Bronchial epithelial cell (primary cell): ENCODE data around the gene FIBCD1. TPM values are rescaled to one million over a fixed set of nuclear protein-coding genes. Genes with fewer than 3 reads are reported as not detected.

Experiments
- DNase-seq: peaks from one replicate; pipeline ENCODE4 v3.0.0-alpha.2; 2010; ENCODE audit warnings: low read depth
- FAIRE-seq: peaks from 2 replicates; lab custom pipeline; 2011; peaks lifted over from hg19 to GRCh38; lab: Jason Lieb, UNC
- H3K27me3 ChIP-seq: 2 replicates; pipeline ENCODE4 v1.5.1; 2011; ENCODE audit warnings: low read length; ENCODE audit not compliant: control insufficient read depth, insufficient read depth
- H3K36me3 ChIP-seq: 2 replicates; pipeline ENCODE4 v1.5.1; 2011; ENCODE audit warnings: low read length; ENCODE audit not compliant: control insufficient read depth, insufficient read depth
- H3K4me3 ChIP-seq: 2 replicates; pipeline ENCODE4 v1.5.1; 2011; ENCODE audit warnings: mild to moderate bottlenecking, low read depth, low read length, control low read depth
- total RNA-seq: library from RNA; depleted of rRNA; stranded (reverse); fragments of >200 nt; gene quantifications from 2 replicates; pipeline ENCODE4 v1.2.1, GENCODE V29; 2014
- TF ChIP-seq, protein P1 (sequence below): IDR thresholded peaks from 2 replicates; pipeline ENCODE4 v1.5.1; 2011; ENCODE audit warnings: mild to moderate bottlenecking, moderate library complexity, low read length, control low read depth, inconsistent platforms; ENCODE audit not compliant: insufficient read depth, severe bottlenecking

FIBCD1 gene
- total RNA-seq, 1 donor from 2014 or later: 0.26 TPM

DNA sequence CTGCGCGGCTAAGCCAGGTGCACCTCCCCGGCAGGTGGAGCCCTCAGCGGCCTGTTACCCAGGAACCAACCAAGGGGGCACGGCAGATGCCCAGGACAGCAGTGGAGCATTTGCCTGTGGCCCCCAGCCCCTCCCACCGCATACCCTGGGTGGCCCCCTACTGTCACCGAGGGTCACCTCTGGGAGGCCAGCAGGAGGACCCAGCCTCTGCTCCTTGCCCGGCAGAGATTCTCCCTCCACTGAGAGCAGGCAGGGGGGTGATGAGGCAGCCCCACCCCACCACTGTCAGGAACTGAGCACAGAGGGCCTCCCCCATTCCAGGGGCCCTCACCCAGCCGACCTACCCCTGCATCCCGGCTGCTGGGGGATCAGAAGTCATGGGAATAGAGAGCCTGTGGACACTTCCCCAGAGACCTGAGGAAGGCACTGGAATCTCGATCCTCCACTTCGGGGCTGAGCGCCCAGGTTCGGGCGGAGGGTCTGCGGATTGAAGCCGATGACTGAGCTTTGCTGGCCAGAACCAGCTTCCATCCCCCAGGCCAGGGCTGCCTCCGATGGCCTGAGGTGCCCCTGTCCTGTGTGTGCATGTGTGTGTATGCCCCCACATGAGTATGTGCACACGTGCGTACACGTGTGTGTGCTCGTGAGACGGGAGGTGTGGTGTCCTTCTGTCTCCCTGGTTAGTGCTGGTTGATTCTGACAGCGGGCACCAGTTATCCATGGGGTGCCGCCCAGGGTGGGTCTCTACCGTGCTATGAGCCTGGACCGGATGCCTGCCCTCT, 42.6 kb downstream of the FIBCD1 start, which contains the start of gene QRFP:
Gene QRFP, minus strand, starts transcription at position 580 of the 782 bp plus-strand sequence. CDS start 2,974 bp downstream, outside the sequence.
- H3K4me3 ChIP-seq: no peak within 1 kb of the TSS
- TF ChIP-seq, protein P1, sequence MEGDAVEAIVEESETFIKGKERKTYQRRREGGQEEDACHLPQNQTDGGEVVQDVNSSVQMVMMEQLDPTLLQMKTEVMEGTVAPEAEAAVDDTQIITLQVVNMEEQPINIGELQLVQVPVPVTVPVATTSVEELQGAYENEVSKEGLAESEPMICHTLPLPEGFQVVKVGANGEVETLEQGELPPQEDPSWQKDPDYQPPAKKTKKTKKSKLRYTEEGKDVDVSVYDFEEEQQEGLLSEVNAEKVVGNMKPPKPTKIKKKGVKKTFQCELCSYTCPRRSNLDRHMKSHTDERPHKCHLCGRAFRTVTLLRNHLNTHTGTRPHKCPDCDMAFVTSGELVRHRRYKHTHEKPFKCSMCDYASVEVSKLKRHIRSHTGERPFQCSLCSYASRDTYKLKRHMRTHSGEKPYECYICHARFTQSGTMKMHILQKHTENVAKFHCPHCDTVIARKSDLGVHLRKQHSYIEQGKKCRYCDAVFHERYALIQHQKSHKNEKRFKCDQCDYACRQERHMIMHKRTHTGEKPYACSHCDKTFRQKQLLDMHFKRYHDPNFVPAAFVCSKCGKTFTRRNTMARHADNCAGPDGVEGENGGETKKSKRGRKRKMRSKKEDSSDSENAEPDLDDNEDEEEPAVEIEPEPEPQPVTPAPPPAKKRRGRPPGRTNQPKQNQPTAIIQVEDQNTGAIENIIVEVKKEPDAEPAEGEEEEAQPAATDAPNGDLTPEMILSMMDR: peak; percentile 19
- FAIRE-seq (no peak), DNase-seq (no peak)
- H3K27me3 ChIP-seq: peaks cover 11% of the 10 kb centered on the region
- no peaks in the 10 kb centered on the region for H3K36me3 ChIP-seq

DNA sequence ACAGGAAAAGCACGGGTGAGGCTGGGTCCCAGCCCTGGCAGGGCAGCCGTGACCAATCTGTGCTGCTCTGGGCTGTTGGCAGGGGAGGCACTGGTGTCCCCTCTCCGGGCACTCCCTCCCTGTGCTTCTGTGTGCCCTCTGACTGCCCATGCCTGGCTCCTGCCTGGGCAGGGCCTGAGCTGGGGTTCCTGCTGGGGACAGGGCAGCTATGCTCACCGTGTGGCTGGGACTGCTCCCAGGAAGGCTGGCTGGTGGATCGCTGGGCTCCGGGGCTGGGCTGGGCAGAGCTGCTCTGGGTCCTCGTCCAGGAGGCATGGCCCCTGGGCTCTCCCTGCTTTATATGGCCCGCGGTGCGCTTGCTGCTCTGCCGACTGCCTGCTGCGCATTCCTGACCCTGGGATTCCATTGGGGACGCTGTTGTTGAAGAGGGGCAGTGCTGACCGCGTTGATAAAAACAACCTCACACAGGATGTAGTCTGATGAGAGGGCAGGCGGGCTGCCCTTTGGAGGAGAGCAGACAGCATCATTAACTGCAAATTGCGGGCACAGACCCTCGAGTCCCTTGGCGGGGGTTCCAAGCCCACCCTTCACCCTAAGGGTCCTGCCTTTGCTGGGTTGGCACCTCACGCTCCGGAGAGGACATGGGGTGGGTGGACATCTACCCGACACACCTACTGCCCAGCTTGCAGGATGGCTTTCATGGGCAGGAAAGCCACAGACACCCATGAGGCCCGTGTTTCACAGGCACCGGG, 43.4 kb downstream of the FIBCD1 start:
- H3K36me3 ChIP-seq: no peaks in the 10 kb centered on the region
- H3K27me3 ChIP-seq: peaks cover 11% of the 10 kb centered on the region
- TF ChIP-seq, protein P1: no peak
- DNase-seq (no peak), FAIRE-seq (no peak)
- H3K4me3 ChIP-seq: no peak overlapping the region

DNA sequence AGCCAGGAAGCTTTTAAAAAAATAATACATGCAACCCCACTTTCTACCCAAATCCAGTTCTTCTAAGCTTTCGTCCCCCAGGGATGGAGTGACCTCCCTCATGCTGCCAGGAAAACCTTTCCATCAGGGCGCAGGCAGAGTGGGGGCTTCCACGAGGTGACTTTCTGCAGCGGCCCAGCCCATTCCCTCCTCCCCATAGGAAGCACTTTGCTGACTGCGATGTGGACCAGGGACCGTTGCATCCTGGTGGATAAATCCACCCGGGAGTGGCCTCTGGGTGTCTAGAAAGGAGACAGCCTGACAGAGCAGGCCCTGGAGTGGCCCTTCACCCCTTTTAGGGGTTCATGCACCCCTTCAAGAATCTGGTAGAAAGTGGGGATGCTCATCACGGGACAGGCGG, 44.0 kb downstream of the FIBCD1 start:
- FAIRE-seq (no peak), DNase-seq (no peak)
- Histone ChIP-seq H3K36me3 (peaks cover 2% of the 10 kb centered on the region), H3K27me3 (peaks cover 8% of the 10 kb centered on the region), H3K4me3 (no peak overlapping the region)
- TF ChIP-seq, protein P1: no peak

DNA sequence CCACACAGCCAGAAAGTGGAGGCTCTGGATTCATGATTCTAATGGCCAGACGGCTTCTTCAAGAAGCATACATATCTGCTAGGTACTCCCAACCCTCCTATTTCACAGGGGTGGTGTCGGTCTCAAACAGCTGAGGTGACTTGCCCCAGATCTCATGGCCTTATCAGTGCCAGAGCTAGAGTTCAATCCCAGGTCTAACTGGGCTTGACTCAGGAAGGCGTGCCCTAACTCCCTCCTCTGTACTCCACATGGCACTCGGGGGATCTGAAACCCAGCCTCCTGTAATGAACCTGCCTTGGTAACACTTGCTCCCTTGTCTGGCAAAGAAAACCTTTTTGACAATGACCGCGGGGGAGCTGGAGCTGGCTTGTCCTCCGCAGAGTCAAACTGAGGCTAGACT, 44.5 kb downstream of the FIBCD1 start:
- TF ChIP-seq, protein P1: no peak
- H3K36me3 ChIP-seq: peaks cover 2% of the 10 kb centered on the region
- no peak overlapping the region for H3K4me3 ChIP-seq
- DNase-seq: no peak
- peaks cover 7% of the 10 kb centered on the region for H3K27me3 ChIP-seq
- no peak for FAIRE-seq

DNA sequence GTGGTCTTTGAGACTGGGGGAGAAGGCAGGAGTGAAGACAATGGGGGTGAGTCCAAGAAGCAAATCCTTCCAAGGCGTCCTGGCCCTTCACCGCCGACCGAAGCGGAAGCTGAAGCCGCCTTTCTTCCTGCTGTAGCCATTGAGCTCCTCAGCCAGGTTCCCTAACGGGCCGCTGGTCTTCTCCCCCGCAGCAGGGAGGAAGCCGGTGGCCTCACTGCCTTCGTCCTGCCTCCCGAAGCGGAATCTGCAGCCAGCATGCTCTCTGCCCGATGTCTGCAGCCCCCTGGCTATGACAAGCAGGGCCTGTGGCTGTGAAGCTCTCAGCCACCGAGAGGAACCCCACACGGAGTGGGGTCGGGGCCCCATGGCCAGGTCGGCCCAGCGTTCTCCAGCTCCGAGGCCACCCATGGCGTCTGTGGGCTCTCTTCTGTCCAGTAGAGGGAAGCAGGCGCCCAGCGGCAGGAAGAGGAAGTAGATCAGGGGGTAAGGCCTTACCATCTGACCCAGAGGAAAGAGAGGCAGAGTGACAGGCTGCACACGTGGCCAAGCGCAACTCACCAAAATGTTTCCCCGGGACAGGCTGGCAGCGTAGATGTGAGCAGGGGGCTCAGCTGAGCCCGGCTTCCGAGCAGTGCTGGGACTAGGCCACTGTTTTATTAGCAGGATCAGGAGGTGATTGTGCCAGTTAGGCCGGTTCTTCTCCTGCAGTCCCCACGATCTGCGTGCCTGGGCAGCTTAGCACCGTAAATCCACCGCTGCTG, 45.5 kb downstream of the FIBCD1 start:
- FAIRE-seq: no peak
- H3K36me3 ChIP-seq: peaks cover 4% of the 10 kb centered on the region
- H3K4me3 ChIP-seq: no peak overlapping the region
- TF ChIP-seq, protein P1: peak; percentile 55
- DNase-seq: no peak
- H3K27me3 ChIP-seq: peaks cover 7% of the 10 kb centered on the region
